Liver (tissue), 3 donors: ENCODE results near the gene MAPK11.

Experiments
- CTCF ChIP-seq: fragments of 150-350 bp; IDR thresholded peaks from 2 replicates; pipeline ENCODE4 v1.5.1; 2017; ENCODE audit warnings: improper control_type of control experiment, low read depth, low read length; ENCODE audit not compliant: missing input control
- GABPA ChIP-seq, 2 donors: IDR thresholded peaks in 1 of 2; conservative IDR thresholded peaks in 1 of 2; 2 replicates each; pipeline ENCODE4 v1.6.1; 2016; ENCODE audit warnings: antibody characterized with exemption in 2 of 2, mild to moderate bottlenecking in 1 of 2, moderate library complexity in 1 of 2
- HNF4A ChIP-seq, 2 donors: conservative IDR thresholded peaks; 2 replicates each; pipeline ENCODE4 v1.6.1; 2016; ENCODE audit warnings: antibody characterized with exemption in 2 of 2, mild to moderate bottlenecking in 2 of 2
- JUND ChIP-seq, 2 donors: IDR thresholded peaks; 2 replicates each; pipeline ENCODE4 v1.6.1; 2016; ENCODE audit warnings: antibody characterized with exemption in 2 of 2
- MAX ChIP-seq: IDR thresholded peaks from 2 replicates; pipeline ENCODE4 v1.6.1; 2016; ENCODE audit warnings: antibody characterized with exemption
- REST ChIP-seq: IDR thresholded peaks from 2 replicates; pipeline ENCODE4 v1.6.1; 2016; ENCODE audit warnings: antibody characterized with exemption, mild to moderate bottlenecking
- SP1 ChIP-seq: IDR thresholded peaks from 2 replicates; pipeline ENCODE4 v1.6.1; 2018; ENCODE audit warnings: antibody characterized with exemption, mild to moderate bottlenecking
- TAF1 ChIP-seq: conservative IDR thresholded peaks from 2 replicates; pipeline ENCODE4 v1.6.1; 2016; ENCODE audit warnings: antibody characterized with exemption, mild to moderate bottlenecking
- YY1 ChIP-seq: IDR thresholded peaks from 2 replicates; pipeline ENCODE4 v1.6.1; 2016; ENCODE audit warnings: antibody characterized with exemption, mild to moderate bottlenecking
- donor health status: healthy.
- donor health status: healthy.

- no peak for TF ChIP-seq CTCF
- no peak for TF ChIP-seq TAF1
- TF ChIP-seq YY1 = no peak
- no peak for TF ChIP-seq MAX
- TF ChIP-seq JUND (IDR thresholded peaks at IDR 0.05) = no peak
- TF ChIP-seq HNF4A (conservative IDR thresholded peaks at IDR 0.05) = no peak
- no peak for TF ChIP-seq REST
- TF ChIP-seq GABPA (IDR thresholded peaks at IDR 0.05 in 1 of 2, conservative IDR thresholded peaks at IDR 0.05 in 1 of 2) = no peak
- no peak for TF ChIP-seq SP1
These were observed 28.1 kb upstream of the MAPK11 start for GRCh38 chr22:50298266-50298637.
